Measurements from ENCODE around the gene CLN5. TPM values are rescaled to one million over a fixed set of nuclear protein-coding genes. Genes with fewer than 3 reads are reported as not detected.
A peak's percentile ranks its signal among the peaks of the same experiment; 100 is the strongest.

The CLN5 gene
- total RNA-seq, 1 donor from 2014 or later: 43.3 TPM

DNA sequence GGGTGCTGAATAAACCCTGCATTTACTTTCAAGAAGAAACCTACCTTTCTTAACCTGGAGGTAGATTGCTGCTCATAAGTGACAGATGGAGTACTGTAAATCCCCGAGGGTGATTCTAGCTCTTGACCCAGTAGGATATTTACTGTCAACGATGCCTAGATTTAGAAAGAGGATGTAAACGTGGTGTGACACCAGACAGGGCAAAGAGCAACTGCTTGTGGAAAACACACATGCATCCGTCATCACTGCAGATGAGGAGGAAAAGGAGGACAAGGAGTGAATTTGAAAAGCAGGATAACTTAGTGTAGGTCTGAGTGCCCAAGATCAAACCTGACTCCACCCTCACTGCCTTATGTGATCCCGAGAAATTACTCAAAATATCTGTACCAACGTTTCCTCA is 9.8 kb upstream of the CLN5 start:
- Mint-ChIP-seq H3K27me3 (ENCODE audit: unreplicated experiment) (peaks cover 64% of the 10 kb centered on the region), H3K4me3 (ENCODE audit: unreplicated experiment) (no peak overlapping the region)
- TF ChIP-seq, protein P1, sequence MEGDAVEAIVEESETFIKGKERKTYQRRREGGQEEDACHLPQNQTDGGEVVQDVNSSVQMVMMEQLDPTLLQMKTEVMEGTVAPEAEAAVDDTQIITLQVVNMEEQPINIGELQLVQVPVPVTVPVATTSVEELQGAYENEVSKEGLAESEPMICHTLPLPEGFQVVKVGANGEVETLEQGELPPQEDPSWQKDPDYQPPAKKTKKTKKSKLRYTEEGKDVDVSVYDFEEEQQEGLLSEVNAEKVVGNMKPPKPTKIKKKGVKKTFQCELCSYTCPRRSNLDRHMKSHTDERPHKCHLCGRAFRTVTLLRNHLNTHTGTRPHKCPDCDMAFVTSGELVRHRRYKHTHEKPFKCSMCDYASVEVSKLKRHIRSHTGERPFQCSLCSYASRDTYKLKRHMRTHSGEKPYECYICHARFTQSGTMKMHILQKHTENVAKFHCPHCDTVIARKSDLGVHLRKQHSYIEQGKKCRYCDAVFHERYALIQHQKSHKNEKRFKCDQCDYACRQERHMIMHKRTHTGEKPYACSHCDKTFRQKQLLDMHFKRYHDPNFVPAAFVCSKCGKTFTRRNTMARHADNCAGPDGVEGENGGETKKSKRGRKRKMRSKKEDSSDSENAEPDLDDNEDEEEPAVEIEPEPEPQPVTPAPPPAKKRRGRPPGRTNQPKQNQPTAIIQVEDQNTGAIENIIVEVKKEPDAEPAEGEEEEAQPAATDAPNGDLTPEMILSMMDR (IDR thresholded peaks at IDR 0.05): no peak

DNA sequence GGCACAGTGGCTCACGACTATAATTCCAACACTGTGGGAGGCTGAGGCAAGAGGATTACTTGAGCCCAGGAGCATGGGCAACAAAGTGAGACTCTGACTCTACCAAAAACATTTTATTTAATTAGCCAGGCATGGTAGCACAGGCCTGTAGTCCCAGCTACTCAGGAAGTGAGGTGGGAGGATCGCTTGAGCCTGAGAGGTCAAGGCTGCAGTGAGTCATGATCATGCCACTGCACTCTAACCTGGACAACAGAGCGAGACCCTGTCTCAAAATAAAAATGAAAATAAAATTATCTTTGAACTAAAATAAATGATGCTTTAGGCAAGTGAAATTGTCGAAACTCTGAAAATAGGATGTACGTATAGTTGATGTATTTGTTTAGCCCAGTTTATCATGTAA is 8.2 kb upstream of the CLN5 start:
- Mint-ChIP-seq H3K27ac (ENCODE audit: unreplicated experiment) (no peak overlapping the region), H3K4me1 (ENCODE audit: unreplicated experiment) (peaks cover 3% of the 10 kb centered on the region), H3K27me3 (ENCODE audit: unreplicated experiment) (peaks cover 60% of the 10 kb centered on the region), H3K36me3 (ENCODE audit: unreplicated experiment) (no peaks in the 10 kb centered on the region), H3K4me3 (ENCODE audit: unreplicated experiment) (no peak overlapping the region), H3K9me3 (ENCODE audit: unreplicated experiment) (no peaks in the 10 kb centered on the region)
- DNase-seq (ENCODE audit: extremely low spot score, unreplicated experiment): no peak
- TF ChIP-seq, protein P1 (IDR thresholded peaks at IDR 0.05): no peak

More for the DNA sequence above, 9.8 kb upstream of the CLN5 start:
- H3K36me3 Mint-ChIP-seq (ENCODE audit: unreplicated experiment): no peaks in the 10 kb centered on the region
- H3K27ac Mint-ChIP-seq (ENCODE audit: unreplicated experiment): no peak overlapping the region
- no peak for DNase-seq (ENCODE audit: extremely low spot score, unreplicated experiment)
- peaks cover 3% of the 10 kb centered on the region for H3K4me1 Mint-ChIP-seq (ENCODE audit: unreplicated experiment)
- H3K9me3 Mint-ChIP-seq (ENCODE audit: unreplicated experiment): no peaks in the 10 kb centered on the region

DNA sequence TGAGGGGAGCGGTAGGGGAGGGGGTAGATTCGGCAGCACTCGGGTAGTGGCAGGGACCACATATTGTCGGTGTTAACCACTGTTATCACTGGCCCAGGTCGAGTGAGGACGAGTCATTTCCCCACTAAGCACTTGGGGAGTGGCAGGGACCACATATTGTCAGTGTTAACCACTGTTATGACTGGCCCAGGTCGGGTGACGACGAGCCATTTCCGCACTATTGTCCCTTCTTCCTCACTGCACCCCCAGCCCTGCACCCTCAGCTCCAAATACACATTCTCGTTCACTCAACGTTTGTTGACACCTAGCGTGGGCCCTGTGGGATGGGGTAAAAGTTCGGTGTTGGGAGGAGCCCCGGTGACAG is 467 bp upstream of the CLN5 start:
- Mint-ChIP-seq H3K27me3 (ENCODE audit: unreplicated experiment) (peaks cover 12% of the 10 kb centered on the region), H3K27ac (ENCODE audit: unreplicated experiment) (peak overlapping the region; percentile 94), H3K4me3 (ENCODE audit: unreplicated experiment) (peak overlapping the region; percentile 93), H3K4me1 (ENCODE audit: unreplicated experiment) (peaks cover 25% of the 10 kb centered on the region), H3K9me3 (ENCODE audit: unreplicated experiment) (no peaks in the 10 kb centered on the region), H3K36me3 (ENCODE audit: unreplicated experiment) (peaks cover 5% of the 10 kb centered on the region)
- TF ChIP-seq, protein P1 (IDR thresholded peaks at IDR 0.05): no peak
- DNase-seq (ENCODE audit: extremely low spot score, unreplicated experiment): no peak

DNA sequence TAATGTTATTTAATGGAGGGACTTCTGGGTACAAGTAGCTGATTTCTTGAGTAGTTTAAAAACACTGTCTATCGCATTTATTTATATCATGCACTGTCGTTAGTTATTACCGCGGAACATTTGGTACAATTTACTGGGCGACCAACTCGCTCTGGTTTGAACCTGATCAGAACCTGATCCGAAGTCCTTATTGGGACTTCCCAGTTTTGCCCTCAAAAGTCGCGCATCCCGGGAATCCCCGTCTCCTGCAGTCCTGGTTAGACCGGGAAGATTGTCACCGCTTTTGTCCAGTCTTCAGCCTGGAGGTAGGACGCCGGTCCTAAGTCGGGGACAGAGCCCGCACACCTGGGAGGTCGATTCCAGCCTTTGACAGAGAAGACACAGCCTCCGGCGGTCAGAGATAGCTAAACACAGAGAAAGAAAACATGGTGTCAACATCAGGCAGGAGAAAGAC is 694 bp downstream of the CLN5 start:
- TF ChIP-seq, protein P1 (IDR thresholded peaks at IDR 0.05): no peak
- no peak for DNase-seq (ENCODE audit: extremely low spot score, unreplicated experiment)
- Mint-ChIP-seq H3K27me3 (ENCODE audit: unreplicated experiment) (peaks cover 3% of the 10 kb centered on the region), H3K36me3 (ENCODE audit: unreplicated experiment) (peaks cover 16% of the 10 kb centered on the region), H3K4me3 (ENCODE audit: unreplicated experiment) (peak overlapping the region; percentile 93), H3K9me3 (ENCODE audit: unreplicated experiment) (no peaks in the 10 kb centered on the region), H3K4me1 (ENCODE audit: unreplicated experiment) (peaks cover 26% of the 10 kb centered on the region), H3K27ac (ENCODE audit: unreplicated experiment) (peak overlapping the region; percentile 93)

DNA sequence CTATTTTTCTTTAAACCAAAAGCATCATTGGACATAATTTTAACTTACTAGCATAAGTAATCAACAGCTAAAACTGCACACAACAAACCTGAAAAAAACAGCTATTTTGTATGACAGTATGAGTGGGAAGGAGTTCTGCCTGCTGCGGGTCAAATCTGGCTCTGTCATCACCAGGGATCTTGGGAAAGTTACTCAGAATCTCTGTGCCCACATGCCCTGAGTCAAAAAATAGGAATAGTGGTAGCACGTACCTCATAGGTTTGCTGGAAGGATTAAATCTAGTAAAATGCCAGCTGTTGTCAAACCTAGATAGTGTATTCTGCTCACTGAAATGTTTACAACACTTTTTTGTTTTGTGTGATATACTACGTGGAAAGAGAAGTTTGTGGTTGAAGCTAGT is 1.1 kb downstream of the CLN5 start:
- Mint-ChIP-seq H3K9me3 (ENCODE audit: unreplicated experiment) (no peaks in the 10 kb centered on the region), H3K27ac (ENCODE audit: unreplicated experiment) (peak overlapping the region; percentile 93), H3K4me1 (ENCODE audit: unreplicated experiment) (peaks cover 26% of the 10 kb centered on the region), H3K36me3 (ENCODE audit: unreplicated experiment) (peaks cover 17% of the 10 kb centered on the region), H3K27me3 (ENCODE audit: unreplicated experiment) (peaks cover 3% of the 10 kb centered on the region), H3K4me3 (ENCODE audit: unreplicated experiment) (peak overlapping the region; percentile 93)
- DNase-seq (ENCODE audit: extremely low spot score, unreplicated experiment): no peak
- TF ChIP-seq, protein P1 (IDR thresholded peaks at IDR 0.05): no peak

Data from osteocyte (in vitro differentiated cells).